GM23338 (cell line): ENCODE results near the gene DDC. TPM values are rescaled to one million over a fixed set of nuclear protein-coding genes. Genes with fewer than 3 reads are reported as not detected.

Experiments
- ATAC-seq: fragments of 200-7000 bp; cut with Tn5 transposase; 3 replicates; pipeline ENCODE4 v1.9.1; 2020
- DNase-seq: peaks from one replicate; pipeline ENCODE4 v3.0.0-alpha.2; 2015; ENCODE audit warnings: low spot score
- H2AFZ ChIP-seq: fragments of 200-600 bp; sonication (generic); 2 replicates; pipeline ENCODE4 v1.8.0; 2016; ENCODE audit warnings: antibody characterized with exemption, mild to moderate bottlenecking, moderate library complexity
- H3F3A ChIP-seq: fragments of 200-600 bp; sonication (generic); replicated peaks from 2 replicates; pipeline ENCODE4 v1.8.0; 2017; ENCODE audit warnings: antibody characterized with exemption, mixed run types, low read depth
- H3K27ac ChIP-seq: fragments of 200-600 bp; sonication (generic); 2 replicates; pipeline ENCODE4 v1.6.1; 2016; ENCODE audit warnings: low read depth
- H3K27me3 ChIP-seq: fragments of 200-600 bp; sonication (generic); 2 replicates; pipeline ENCODE4 v1.8.0; 2016; ENCODE audit warnings: mild to moderate bottlenecking, mixed run types, moderate library complexity; ENCODE audit not compliant: insufficient read depth
- H3K36me3 ChIP-seq: fragments of 200-600 bp; sonication (generic); 2 replicates; pipeline ENCODE4 v1.8.0; 2016; ENCODE audit warnings: mild to moderate bottlenecking; ENCODE audit not compliant: insufficient read depth
- H3K4me1 ChIP-seq: fragments of 200-600 bp; sonication (generic); 2 replicates; pipeline ENCODE4 v1.8.0; 2016; ENCODE audit warnings: mild to moderate bottlenecking, moderate library complexity; ENCODE audit not compliant: insufficient read depth
- H3K4me2 ChIP-seq: fragments of 200-600 bp; sonication (generic); 2 replicates; pipeline ENCODE4 v1.7.1; 2017; ENCODE audit warnings: mixed run types
- H3K4me3 ChIP-seq: fragments of 200-600 bp; sonication (generic); 2 replicates; pipeline ENCODE4 v1.6.1; 2016; ENCODE audit warnings: mixed run types
- H3K79me2 ChIP-seq: fragments of 200-600 bp; sonication (generic); replicated peaks from 2 replicates; pipeline ENCODE4 v1.8.0; 2017; ENCODE audit warnings: mild to moderate bottlenecking; ENCODE audit not compliant: insufficient read depth
- H3K9me2 ChIP-seq: fragments of 200-600 bp; sonication (generic); 2 replicates; pipeline ENCODE4 v1.8.0; 2017; ENCODE audit not compliant: insufficient read depth
- H4K20me1 ChIP-seq: fragments of 200-600 bp; sonication (generic); replicated peaks from 2 replicates; pipeline ENCODE4 v1.8.0; 2017; ENCODE audit warnings: mild to moderate bottlenecking; ENCODE audit not compliant: insufficient read depth
- H3K27ac Mint-ChIP-seq: 2 replicates; pipeline ENCODE4 v1.8.0; 2020; ENCODE audit warnings: inconsistent platforms, mild to moderate bottlenecking, moderate library complexity, mixed read lengths
- H3K27me3 Mint-ChIP-seq: 3 replicates; pipeline ENCODE4 v1.8.0; 2022; ENCODE audit warnings: low read depth, mild to moderate bottlenecking, moderate library complexity, mixed read lengths, inconsistent platforms; ENCODE audit not compliant: insufficient read depth, poor library complexity
- H3K36me3 Mint-ChIP-seq: 3 replicates; pipeline ENCODE4 v1.8.0; 2021; ENCODE audit warnings: low read depth, mild to moderate bottlenecking, inconsistent platforms, moderate library complexity, mixed read lengths
- H3K4me1 Mint-ChIP-seq: 3 replicates; pipeline ENCODE4 v1.8.0; 2020; ENCODE audit warnings: mild to moderate bottlenecking, inconsistent platforms, mixed read lengths
- H3K4me3 Mint-ChIP-seq: 3 replicates; pipeline ENCODE4 v1.8.0; 2021; ENCODE audit warnings: moderate library complexity, mild to moderate bottlenecking, inconsistent platforms, mixed read lengths
- H3K9me3 Mint-ChIP-seq: 3 replicates; pipeline ENCODE4 v1.8.0; 2020; ENCODE audit warnings: moderate library complexity, mild to moderate bottlenecking, inconsistent platforms, mixed read lengths
- EZH2 ChIP-seq: fragments of 200-600 bp; sonication (generic); IDR thresholded peaks from one replicate; pipeline ENCODE4 v1.8.0; 2017; ENCODE audit warnings: antibody characterized with exemption, mild to moderate bottlenecking, low read depth; ENCODE audit not compliant: unreplicated experiment
- EZH2phosphoT487 ChIP-seq: fragments of 200-600 bp; sonication (generic); IDR thresholded peaks from one replicate; pipeline ENCODE4 v1.8.1; 2018; ENCODE audit warnings: antibody characterized with exemption; ENCODE audit not compliant: unreplicated experiment
- POLR2AphosphoS5 ChIP-seq: IDR thresholded peaks from 2 replicates; pipeline ENCODE4 v1.6.1; 2016; ENCODE audit warnings: antibody characterized with exemption, low read depth
- STAT1 ChIP-seq: IDR thresholded peaks from one replicate; pipeline ENCODE4 v1.6.1; 2016; ENCODE audit warnings: antibody characterized with exemption; ENCODE audit not compliant: unreplicated experiment
- ZNF114 ChIP-seq: fragments of 250-450 bp; sonication (Bioruptor Pico); IDR thresholded peaks from 2 replicates; pipeline ENCODE4 v1.5.0; 2020; ENCODE audit warnings: mild to moderate bottlenecking, moderate library complexity
- ZNF331 ChIP-seq: fragments of 250-450 bp; sonication (Bioruptor Pico); IDR thresholded peaks from 2 replicates; pipeline ENCODE4 v1.5.0; 2020; ENCODE audit warnings: low read depth, mild to moderate bottlenecking, moderate library complexity
- polyA plus RNA-seq: library from polyadenylated mRNA; unstranded; fragments of >200 nt; fragmentation: Nextera tagmentation; extraction: Ambion mirVana; gene quantifications from 2 replicates; pipeline ENCODE4 v1.2.1, GENCODE V29; 2016
- total RNA-seq: library from RNA; depleted of rRNA; stranded (reverse); fragments of >200 nt; shearing (Covaris generic); gene quantifications from 2 replicates; pipeline ENCODE4 v1.2.3, GENCODE V29; 2014
- TF ChIP-seq, protein P1 (sequence below), 2 experiments: fragments of 200-600 bp in 1 of 2; sonication (generic) in 1 of 2; conservative IDR thresholded peaks; 2 replicates each; pipeline versions ENCODE4 v1.5.1 to v1.6.1; 2016 to 2017; ENCODE audit warnings: antibody characterized with exemption in 2 of 2, low read depth in 2 of 2, mild to moderate bottlenecking in 2 of 2, moderate library complexity in 1 of 2
- TF ChIP-seq, protein P2 (sequence below): IDR thresholded peaks from 2 replicates; pipeline ENCODE4 v1.6.1; 2016; ENCODE audit warnings: antibody characterized with exemption
- TF ChIP-seq, protein P3 (sequence below): fragments of 250-450 bp; sonication (Bioruptor Pico); IDR thresholded peaks from 2 replicates; pipeline ENCODE4 v1.5.0; 2020; ENCODE audit warnings: mild to moderate bottlenecking, moderate library complexity

Gene DDC
- total and polyA plus RNA-seq, 2 experiments from 2014 or later = not detected

DNA sequence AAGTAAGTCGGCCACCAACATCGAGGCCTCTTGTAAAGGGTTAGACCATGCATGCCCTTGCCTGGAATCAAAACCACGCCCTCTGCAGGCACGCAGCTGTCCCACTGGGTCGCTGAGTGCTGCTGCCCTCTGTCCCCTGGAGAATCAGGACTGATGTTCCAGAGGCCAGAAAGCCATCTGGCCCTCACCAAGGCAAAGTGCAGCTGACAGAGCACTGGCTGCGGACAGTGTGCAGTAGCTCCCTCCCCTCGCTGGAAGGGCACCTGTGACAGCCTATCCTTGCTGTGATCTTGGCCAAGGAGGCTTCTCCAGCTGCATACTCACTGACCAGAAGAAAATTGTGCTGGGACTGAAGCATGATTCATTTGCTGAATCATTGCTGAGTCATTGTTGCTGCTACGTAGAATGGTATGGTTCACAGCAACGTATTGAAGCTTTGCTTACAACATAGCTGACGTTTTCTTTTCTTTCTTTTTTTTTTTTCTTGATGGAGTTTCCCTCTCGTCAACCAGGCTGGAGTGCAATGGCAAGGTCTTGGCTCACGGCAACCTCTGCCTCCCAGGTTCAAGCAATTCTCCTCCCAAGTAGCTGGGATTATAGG, 30.4 kb downstream of the DDC start:
- ATAC-seq (peak; percentile 64), DNase-seq (peak; percentile 28)
- Histone ChIP-seq H4K20me1 (no peaks in the 10 kb centered on the region), H3K36me3 (no peaks in the 10 kb centered on the region), H3K27me3 (no peaks in the 10 kb centered on the region), H2AFZ (peak overlapping the region; percentile 86; the same call in 1 of the 2 replicates), H3K4me1 (peaks cover 9% of the 10 kb centered on the region; the same call in 1 of the 2 replicates), H3K4me2 (no peak overlapping the region), H3K4me3 (no peak overlapping the region), H3F3A (no peaks in the 10 kb centered on the region), H3K79me2 (no peaks in the 10 kb centered on the region), H3K9me2 (no peaks in the 10 kb centered on the region), H3K27ac (no peak overlapping the region)
- Mint-ChIP-seq H3K4me3 (no peak overlapping the region), H3K27me3 (no peaks in the 10 kb centered on the region), H3K4me1 (peaks cover 8% of the 10 kb centered on the region), H3K36me3 (no peaks in the 10 kb centered on the region), H3K9me3 (no peaks in the 10 kb centered on the region; the same call in 2 of the 3 replicates), H3K27ac (no peak overlapping the region; the same call in 1 of the 2 replicates)
- TF ChIP-seq ZNF114 (CRISPR knock-in tag) = no peak
- TF ChIP-seq, protein P1, sequence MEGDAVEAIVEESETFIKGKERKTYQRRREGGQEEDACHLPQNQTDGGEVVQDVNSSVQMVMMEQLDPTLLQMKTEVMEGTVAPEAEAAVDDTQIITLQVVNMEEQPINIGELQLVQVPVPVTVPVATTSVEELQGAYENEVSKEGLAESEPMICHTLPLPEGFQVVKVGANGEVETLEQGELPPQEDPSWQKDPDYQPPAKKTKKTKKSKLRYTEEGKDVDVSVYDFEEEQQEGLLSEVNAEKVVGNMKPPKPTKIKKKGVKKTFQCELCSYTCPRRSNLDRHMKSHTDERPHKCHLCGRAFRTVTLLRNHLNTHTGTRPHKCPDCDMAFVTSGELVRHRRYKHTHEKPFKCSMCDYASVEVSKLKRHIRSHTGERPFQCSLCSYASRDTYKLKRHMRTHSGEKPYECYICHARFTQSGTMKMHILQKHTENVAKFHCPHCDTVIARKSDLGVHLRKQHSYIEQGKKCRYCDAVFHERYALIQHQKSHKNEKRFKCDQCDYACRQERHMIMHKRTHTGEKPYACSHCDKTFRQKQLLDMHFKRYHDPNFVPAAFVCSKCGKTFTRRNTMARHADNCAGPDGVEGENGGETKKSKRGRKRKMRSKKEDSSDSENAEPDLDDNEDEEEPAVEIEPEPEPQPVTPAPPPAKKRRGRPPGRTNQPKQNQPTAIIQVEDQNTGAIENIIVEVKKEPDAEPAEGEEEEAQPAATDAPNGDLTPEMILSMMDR (conservative IDR thresholded peaks at IDR 0.05; ENCODE audit: low read depth in 2 of 2) = peak in 1 of 2 experiments; percentile 56; a peak in 3 of 4 replicates
- TF ChIP-seq ZNF331 (CRISPR knock-in tag) = no peak
- TF ChIP-seq, protein P2, sequence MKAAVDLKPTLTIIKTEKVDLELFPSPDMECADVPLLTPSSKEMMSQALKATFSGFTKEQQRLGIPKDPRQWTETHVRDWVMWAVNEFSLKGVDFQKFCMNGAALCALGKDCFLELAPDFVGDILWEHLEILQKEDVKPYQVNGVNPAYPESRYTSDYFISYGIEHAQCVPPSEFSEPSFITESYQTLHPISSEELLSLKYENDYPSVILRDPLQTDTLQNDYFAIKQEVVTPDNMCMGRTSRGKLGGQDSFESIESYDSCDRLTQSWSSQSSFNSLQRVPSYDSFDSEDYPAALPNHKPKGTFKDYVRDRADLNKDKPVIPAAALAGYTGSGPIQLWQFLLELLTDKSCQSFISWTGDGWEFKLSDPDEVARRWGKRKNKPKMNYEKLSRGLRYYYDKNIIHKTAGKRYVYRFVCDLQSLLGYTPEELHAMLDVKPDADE = no peak

DNA sequence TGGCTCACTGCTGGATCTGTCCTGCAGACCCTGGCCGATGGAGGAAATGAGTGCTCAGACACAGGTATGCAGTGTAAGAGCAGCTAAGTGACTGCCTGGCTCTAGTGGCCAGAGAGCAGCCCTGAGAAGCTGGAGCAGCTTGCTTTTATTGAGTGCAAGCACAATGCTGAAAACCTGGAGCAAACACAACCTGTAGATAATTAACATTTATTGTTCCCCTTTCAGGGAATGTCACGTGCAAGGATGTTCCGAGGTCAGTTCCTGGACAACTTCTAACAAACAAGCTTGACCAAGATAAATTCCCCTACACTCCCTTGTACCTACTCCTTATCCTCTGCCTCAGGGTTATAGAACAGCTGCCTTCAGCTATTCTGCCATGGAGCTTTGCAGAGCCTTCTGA, 31.3 kb downstream of the DDC start:
- Histone ChIP-seq H3K79me2 (no peaks in the 10 kb centered on the region), H3K4me3 (no peak overlapping the region), H3K27me3 (no peaks in the 10 kb centered on the region), H3F3A (no peaks in the 10 kb centered on the region), H3K9me2 (no peaks in the 10 kb centered on the region), H3K4me2 (no peak overlapping the region), H4K20me1 (no peaks in the 10 kb centered on the region), H3K27ac (no peak overlapping the region), H2AFZ (no peak overlapping the region), H3K36me3 (no peaks in the 10 kb centered on the region), H3K4me1 (peaks cover 9% of the 10 kb centered on the region; the same call in 1 of the 2 replicates)
- H3K27ac Mint-ChIP-seq = no peak overlapping the region
- no peaks in the 10 kb centered on the region for H3K36me3 Mint-ChIP-seq
- ATAC-seq (no peak), DNase-seq (no peak)
- no peak overlapping the region for H3K4me3 Mint-ChIP-seq
- peaks cover 9% of the 10 kb centered on the region for H3K4me1 Mint-ChIP-seq
- no peaks in the 10 kb centered on the region for H3K27me3 Mint-ChIP-seq
- no peaks in the 10 kb centered on the region; the same call in 2 of the 3 replicates for H3K9me3 Mint-ChIP-seq
- no peak for TF ChIP-seq EZH2
- no peak for TF ChIP-seq POLR2AphosphoS5
- TF ChIP-seq STAT1 = no peak
- no peak for TF ChIP-seq ZNF331 (CRISPR knock-in tag)
- TF ChIP-seq, protein P3, sequence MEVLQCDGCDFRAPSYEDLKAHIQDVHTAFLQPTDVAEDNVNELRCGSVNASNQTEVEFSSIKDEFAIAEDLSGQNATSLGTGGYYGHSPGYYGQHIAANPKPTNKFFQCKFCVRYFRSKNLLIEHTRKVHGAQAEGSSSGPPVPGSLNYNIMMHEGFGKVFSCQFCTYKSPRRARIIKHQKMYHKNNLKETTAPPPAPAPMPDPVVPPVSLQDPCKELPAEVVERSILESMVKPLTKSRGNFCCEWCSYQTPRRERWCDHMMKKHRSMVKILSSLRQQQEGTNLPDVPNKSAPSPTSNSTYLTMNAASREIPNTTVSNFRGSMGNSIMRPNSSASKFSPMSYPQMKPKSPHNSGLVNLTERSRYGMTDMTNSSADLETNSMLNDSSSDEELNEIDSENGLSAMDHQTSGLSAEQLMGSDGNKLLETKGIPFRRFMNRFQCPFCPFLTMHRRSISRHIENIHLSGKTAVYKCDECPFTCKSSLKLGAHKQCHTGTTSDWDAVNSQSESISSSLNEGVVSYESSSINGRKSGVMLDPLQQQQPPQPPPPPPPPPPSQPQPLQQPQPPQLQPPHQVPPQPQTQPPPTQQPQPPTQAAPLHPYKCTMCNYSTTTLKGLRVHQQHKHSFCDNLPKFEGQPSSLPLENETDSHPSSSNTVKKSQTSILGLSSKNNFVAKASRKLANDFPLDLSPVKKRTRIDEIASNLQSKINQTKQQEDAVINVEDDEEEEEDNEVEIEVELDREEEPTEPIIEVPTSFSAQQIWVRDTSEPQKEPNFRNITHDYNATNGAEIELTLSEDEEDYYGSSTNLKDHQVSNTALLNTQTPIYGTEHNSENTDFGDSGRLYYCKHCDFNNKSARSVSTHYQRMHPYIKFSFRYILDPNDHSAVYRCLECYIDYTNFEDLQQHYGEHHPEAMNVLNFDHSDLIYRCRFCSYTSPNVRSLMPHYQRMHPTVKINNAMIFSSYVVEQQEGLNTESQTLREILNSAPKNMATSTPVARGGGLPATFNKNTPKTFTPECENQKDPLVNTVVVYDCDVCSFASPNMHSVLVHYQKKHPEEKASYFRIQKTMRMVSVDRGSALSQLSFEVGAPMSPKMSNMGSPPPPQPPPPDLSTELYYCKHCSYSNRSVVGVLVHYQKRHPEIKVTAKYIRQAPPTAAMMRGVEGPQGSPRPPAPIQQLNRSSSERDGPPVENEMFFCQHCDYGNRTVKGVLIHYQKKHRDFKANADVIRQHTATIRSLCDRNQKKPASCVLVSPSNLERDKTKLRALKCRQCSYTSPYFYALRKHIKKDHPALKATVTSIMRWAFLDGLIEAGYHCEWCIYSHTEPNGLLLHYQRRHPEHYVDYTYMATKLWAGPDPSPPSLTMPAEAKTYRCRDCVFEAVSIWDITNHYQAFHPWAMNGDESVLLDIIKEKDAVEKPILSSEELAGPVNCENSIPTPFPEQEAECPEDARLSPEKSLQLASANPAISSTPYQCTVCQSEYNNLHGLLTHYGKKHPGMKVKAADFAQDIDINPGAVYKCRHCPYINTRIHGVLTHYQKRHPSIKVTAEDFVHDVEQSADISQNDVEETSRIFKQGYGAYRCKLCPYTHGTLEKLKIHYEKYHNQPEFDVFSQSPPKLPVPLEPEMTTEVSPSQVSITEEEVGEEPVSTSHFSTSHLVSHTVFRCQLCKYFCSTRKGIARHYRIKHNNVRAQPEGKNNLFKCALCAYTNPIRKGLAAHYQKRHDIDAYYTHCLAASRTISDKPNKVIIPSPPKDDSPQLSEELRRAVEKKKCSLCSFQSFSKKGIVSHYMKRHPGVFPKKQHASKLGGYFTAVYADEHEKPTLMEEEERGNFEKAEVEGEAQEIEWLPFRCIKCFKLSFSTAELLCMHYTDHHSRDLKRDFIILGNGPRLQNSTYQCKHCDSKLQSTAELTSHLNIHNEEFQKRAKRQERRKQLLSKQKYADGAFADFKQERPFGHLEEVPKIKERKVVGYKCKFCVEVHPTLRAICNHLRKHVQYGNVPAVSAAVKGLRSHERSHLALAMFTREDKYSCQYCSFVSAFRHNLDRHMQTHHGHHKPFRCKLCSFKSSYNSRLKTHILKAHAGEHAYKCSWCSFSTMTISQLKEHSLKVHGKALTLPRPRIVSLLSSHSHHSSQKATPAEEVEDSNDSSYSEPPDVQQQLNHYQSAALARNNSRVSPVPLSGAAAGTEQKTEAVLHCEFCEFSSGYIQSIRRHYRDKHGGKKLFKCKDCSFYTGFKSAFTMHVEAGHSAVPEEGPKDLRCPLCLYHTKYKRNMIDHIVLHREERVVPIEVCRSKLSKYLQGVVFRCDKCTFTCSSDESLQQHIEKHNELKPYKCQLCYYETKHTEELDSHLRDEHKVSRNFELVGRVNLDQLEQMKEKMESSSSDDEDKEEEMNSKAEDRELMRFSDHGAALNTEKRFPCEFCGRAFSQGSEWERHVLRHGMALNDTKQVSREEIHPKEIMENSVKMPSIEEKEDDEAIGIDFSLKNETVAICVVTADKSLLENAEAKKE = no peak
- TF ChIP-seq EZH2phosphoT487 = no peak
- TF ChIP-seq, protein P2 = no peak
